Body of pancreas (tissue), 4 donors: ENCODE data around the gene KCNK17.

Experiments used
- POLR2A ChIP-seq, 3 donors: fragments of 450-650 bp; IDR thresholded peaks; one replicate each; pipeline ENCODE4 v1.6.1; 2016; ENCODE audit warnings: antibody characterized with exemption in 3 of 3, mild to moderate bottlenecking in 2 of 3
- TF ChIP-seq, protein P1 (sequence below), 7 experiments: fragments of 450-650 bp in 4 of 7; fragments of 200-600 bp in 3 of 7; sonication (generic) in 3 of 7; IDR thresholded peaks; one replicate each; pipeline ENCODE4 v1.5.1; 2016 to 2019; ENCODE audit warnings: antibody characterized with exemption in 7 of 7

DNA sequence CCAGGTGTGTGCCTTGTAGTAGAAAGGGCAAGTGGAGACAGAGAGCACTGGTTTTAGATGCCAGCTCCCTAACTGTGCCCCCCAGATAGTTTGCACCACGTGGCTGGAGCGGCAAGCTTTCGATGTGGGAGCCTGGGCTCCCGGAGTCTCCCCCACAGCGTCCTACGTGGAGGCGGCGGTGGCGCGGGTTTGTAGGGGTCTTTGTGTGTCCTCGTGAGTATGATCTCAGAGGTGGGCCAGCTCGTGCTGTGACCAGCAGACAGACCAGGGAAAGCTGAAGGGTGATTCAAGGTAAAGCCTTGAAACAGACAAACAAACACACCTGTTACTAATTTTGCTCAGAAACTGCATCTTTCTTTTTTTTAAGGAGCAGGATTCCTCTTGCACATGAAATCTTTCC is 13.8 kb upstream of the KCNK17 start:
- TF ChIP-seq, protein P1, sequence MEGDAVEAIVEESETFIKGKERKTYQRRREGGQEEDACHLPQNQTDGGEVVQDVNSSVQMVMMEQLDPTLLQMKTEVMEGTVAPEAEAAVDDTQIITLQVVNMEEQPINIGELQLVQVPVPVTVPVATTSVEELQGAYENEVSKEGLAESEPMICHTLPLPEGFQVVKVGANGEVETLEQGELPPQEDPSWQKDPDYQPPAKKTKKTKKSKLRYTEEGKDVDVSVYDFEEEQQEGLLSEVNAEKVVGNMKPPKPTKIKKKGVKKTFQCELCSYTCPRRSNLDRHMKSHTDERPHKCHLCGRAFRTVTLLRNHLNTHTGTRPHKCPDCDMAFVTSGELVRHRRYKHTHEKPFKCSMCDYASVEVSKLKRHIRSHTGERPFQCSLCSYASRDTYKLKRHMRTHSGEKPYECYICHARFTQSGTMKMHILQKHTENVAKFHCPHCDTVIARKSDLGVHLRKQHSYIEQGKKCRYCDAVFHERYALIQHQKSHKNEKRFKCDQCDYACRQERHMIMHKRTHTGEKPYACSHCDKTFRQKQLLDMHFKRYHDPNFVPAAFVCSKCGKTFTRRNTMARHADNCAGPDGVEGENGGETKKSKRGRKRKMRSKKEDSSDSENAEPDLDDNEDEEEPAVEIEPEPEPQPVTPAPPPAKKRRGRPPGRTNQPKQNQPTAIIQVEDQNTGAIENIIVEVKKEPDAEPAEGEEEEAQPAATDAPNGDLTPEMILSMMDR (IDR thresholded peaks at IDR 0.05), result no peak
- no peak for TF ChIP-seq POLR2A (IDR thresholded peaks at IDR 0.05)
